GM18526 (cell line): ENCODE measurements around the gene IQCH.

Experiments used
- POLR2A ChIP-seq: IDR thresholded peaks from 3 replicates; pipeline ENCODE4 v1.6.1; 2011; ENCODE audit not compliant: insufficient read length; ENCODE audit errors: extremely low read depth

The IQCH gene

GRCh38 chr15:67359431-67360079 lies 105.0 kb downstream of the IQCH start:
- TF ChIP-seq POLR2A, result no peak

DNA sequence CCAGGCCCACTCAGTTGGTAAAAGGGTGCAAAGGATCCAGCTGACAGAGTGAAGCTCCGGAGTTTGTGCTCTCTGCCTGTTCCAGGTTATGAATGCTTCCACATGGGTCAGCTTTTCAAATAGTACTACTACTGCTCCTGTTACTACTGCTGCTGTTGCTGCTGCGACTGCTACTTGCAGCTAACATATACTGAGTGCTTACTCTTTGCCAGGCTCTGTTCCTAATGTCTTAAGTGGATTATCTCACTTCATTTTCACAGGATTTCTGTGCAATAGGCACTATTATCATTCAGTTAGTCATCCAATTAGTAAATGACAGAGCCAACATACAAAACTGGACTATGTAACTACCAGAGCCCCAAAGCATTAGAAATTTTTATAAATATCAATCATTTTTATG lies 106.5 kb downstream of the IQCH start:
- no peak for TF ChIP-seq POLR2A

DNA sequence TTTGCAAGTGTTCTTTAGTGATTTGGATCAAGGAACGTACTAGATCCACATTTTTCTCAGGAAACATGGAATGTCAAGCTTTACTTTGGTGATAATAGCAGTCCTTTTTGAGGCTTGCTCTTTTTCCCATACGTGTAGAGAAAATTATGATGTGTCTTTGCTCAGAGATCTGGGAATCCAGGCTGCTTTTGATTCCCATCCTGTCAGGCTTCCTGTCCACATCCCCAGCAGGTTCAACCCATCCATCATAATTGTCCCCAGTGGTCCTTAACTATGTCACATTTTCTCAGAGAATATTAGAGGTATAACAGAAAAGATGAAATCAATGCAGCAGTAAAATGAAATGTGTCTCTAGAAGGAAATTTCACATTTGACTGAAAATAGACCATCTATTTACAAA lies 111.4 kb downstream of the IQCH start:
- TF ChIP-seq POLR2A, result no peak

DNA sequence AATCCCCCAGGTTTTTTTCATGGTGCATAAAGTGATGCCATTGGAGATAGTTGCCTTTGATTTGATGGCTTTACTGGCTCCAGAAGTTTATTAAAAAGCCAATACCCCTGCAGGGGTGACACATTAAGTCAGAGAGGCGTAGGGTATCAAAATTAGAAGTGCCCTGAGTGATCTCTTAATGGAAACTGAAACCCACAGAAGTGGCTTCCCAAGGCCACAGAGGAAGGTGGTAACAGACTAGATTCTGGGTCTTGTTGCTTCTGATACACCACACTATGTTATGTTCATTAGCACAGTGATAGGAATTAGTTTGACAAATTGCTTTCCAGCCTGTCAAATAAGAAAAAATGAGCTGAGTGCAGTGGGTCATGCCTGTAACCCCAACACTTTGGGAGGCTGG lies 112.3 kb downstream of the IQCH start:
- TF ChIP-seq POLR2A, result no peak

DNA sequence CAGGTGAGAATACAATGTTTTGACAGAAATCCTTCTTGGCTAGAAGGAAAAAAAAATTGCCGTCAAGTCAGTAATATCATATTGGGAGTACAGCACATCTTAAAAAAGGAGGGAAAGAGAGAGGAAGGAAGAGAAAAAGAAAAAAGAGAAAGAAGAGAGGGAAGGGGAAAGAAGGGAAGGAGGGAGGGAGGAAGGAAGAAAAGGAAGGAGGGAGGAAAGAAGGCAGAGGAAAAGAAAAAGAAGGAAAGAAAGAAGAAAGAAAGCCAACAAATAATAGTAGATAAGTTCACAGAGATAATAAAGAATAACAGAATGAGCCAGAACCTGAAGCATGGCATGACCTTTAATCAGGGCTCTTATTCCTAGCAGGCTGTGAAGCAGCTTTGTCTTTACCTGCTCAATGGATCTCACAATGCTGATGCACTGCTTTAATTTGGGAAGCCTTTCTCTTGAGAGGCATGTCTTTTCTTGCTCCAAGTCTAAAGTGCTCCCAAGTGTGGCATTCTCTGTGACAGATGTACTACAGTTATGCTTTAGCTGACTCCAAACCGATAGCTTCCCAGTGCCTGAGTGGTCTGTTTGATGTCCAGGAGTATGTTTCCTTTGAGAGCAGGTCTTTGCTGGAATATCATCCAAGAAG lies 114.9 kb downstream of the IQCH start:
- no peak for TF ChIP-seq POLR2A

GRCh38 chr15:67370206-67370954 lies 115.8 kb downstream of the IQCH start:
- no peak for TF ChIP-seq POLR2A

- no peak for TF ChIP-seq POLR2A
Observed at GRCh38 chr15:67372543-67372942, 118.0 kb downstream of the IQCH start.

DNA sequence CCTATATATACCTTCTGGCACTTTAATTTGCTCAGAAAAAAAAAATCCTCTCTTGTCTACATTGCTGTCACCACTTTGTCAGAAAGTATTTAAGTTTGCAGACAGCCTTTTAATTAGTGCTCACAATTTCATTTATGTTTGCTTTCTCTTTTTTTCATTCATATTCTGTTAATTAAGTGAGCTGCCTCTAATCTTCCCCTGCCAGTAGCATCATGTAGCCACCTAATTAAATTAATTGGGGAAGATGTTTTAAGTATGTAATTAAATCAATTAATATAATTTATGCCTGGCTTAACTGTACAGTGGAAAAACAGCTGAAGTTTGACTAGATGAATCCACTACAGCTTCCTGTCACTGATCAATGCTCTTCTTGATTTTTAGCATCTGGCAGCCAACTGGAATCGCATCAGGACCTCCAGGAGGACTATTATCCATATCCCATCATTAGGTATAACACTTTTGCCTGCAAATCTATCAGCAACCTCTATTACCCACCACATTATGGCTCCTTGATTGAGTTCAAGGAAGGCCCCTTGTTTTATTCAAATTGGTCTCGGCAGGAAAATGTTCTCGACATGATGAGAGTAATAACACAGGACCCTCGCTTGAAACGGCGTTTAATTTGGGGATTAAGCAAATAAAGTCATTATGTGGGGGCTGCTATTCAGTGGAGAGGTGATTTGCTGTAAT lies 118.5 kb downstream of the IQCH start:
- no peak for TF ChIP-seq POLR2A

GRCh38 chr15:67373971-67374370 lies 119.4 kb downstream of the IQCH start:
- TF ChIP-seq POLR2A, result no peak

DNA sequence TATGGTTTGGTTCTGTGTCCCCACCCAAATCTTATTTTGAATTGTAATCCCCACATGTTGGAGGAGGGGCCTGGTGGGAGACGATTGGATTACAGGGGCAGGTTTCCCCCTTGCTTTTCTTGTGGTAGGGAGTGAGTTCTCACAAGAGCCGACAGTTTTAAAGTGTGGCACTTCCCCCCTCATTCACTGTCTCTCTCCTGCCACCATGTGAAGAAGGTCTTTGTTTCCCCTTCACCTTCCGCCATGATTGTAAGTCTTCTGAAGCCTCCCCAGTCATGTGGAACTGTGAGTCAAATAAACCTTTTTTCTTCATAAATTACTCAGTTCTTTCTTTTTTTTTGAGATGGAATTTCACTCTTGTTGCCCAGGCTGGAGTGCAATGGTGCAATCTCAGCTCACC lies 124.9 kb downstream of the IQCH start:
- no peak for TF ChIP-seq POLR2A

DNA sequence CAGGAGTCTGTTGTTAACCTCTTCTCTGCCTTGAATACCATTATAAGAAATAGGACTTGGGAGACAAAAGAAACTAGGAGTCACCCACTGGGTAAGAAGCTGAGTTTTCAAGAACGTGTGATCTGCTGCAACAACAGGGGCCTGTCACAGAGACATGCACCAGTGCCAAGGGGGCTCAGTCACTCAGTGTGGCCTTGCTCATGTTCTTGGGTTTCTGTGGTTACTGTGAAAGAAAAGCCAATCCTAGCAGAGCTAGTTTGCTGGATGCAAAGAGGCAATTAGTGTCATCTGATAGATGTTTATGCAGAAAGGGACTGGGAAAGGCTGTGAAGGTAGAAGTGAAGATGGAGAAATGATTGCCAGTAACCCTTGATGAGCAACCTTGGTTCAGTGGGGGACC lies 126.3 kb downstream of the IQCH start:
- TF ChIP-seq POLR2A, result no peak

GRCh38 chr15:67381416-67382045 lies 126.9 kb downstream of the IQCH start:
- no peak for TF ChIP-seq POLR2A

DNA sequence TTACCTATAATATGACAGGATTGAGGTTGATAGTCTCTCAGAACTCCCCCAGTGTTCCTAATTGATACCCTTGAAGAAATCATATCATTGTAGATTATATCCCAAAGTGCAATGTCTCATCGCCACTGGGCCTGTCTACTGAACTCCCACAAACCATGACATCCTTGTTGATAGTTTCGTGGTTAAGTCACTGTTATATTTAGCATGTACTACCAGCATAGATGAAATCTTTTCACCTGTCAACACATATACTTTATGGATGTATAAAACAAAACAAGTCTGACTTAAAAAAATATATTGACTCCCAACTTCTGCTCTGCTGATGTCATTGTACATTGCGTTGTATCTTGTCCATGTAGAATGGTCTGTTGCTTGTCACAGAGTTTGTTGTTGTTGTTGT lies 128.1 kb downstream of the IQCH start:
- TF ChIP-seq POLR2A, result no peak

- TF ChIP-seq POLR2A, result no peak
Observed at GRCh38 chr15:67383899-67384298, 129.3 kb downstream of the IQCH start.

- no peak for TF ChIP-seq POLR2A
Observed at GRCh38 chr15:67384761-67385160, 130.2 kb downstream of the IQCH start.
